Hepatocyte (in vitro differentiated cells): ENCODE data around the gene PACSIN3.

ENCODE experiments used
- EZH2 ChIP-seq: fragments of 200-600 bp; sonication (generic); IDR thresholded peaks from 2 replicates; pipeline ENCODE4 v1.6.1; 2016; ENCODE audit warnings: antibody characterized with exemption, mild to moderate bottlenecking, borderline replicate concordance
- TF ChIP-seq, protein P1 (sequence below): fragments of 200-600 bp; sonication (generic); IDR thresholded peaks from 2 replicates; pipeline ENCODE4 v1.5.1; 2016; ENCODE audit warnings: antibody characterized with exemption, mild to moderate bottlenecking; ENCODE audit not compliant: poor library complexity

DNA sequence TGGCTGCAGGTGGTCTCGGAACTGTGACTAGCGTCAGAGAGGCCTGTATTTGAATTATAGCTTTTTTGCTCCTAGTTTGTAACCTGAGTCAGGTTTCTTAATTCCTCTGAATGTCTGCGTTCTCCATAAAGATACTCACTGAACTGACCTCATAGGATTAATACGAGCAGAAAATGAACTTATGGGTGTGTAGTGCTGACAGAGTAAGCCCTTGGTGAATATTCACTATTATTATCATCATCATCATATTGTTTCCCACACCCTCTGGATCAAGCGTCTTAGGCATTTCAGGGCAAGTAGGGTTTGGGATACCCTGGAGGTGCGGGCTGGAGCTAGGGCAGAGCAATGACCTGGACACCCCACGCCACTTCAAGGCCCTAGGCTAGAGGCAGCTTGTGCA is 38.6 kb downstream of the PACSIN3 start:
- TF ChIP-seq, protein P1, sequence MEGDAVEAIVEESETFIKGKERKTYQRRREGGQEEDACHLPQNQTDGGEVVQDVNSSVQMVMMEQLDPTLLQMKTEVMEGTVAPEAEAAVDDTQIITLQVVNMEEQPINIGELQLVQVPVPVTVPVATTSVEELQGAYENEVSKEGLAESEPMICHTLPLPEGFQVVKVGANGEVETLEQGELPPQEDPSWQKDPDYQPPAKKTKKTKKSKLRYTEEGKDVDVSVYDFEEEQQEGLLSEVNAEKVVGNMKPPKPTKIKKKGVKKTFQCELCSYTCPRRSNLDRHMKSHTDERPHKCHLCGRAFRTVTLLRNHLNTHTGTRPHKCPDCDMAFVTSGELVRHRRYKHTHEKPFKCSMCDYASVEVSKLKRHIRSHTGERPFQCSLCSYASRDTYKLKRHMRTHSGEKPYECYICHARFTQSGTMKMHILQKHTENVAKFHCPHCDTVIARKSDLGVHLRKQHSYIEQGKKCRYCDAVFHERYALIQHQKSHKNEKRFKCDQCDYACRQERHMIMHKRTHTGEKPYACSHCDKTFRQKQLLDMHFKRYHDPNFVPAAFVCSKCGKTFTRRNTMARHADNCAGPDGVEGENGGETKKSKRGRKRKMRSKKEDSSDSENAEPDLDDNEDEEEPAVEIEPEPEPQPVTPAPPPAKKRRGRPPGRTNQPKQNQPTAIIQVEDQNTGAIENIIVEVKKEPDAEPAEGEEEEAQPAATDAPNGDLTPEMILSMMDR = no peak
- TF ChIP-seq EZH2 = no peak
